ENCODE measurements around the gene TMCC3. TPM values are rescaled to one million over a fixed set of nuclear protein-coding genes. Genes with fewer than 3 reads are reported as not detected.

Gene TMCC3
- total RNA-seq, 1 donor from 2014 or later = 3.5 TPM

GRCh38 chr12:94566345-94566744 is 84.0 kb downstream of the TMCC3 start:
- Mint-ChIP-seq H3K36me3 (ENCODE audit: low read depth, unreplicated experiment) (no peaks in the 10 kb centered on the region), H3K27me3 (ENCODE audit: low read depth, unreplicated experiment) (no peaks in the 10 kb centered on the region)

GRCh38 chr12:94565683-94566082 is 84.7 kb downstream of the TMCC3 start:
- H3K79me2 ChIP-seq (ENCODE audit: insufficient read depth, low read length) = no peaks in the 10 kb centered on the region
- no peak for DNase-seq (ENCODE audit: low read depth)
- peaks cover 27% of the 10 kb centered on the region for H3K4me1 ChIP-seq (ENCODE audit: insufficient read depth, low read length)
- Mint-ChIP-seq H3K36me3 (ENCODE audit: low read depth, unreplicated experiment) (no peaks in the 10 kb centered on the region), H3K4me1 (ENCODE audit: low read depth, unreplicated experiment) (peaks cover 5% of the 10 kb centered on the region), H3K9me3 (ENCODE audit: unreplicated experiment) (no peaks in the 10 kb centered on the region), H3K27ac (ENCODE audit: unreplicated experiment) (no peak overlapping the region), H3K27me3 (ENCODE audit: low read depth, unreplicated experiment) (no peaks in the 10 kb centered on the region), H3K4me3 (ENCODE audit: unreplicated experiment) (no peak overlapping the region)
- H2AFZ ChIP-seq (ENCODE audit: low read depth, low read length) = no peak overlapping the region
- H3K4me3 ChIP-seq (ENCODE audit: insufficient read depth, low read depth, low read length) = no peak overlapping the region
- H3K27ac ChIP-seq (ENCODE audit: low read depth, low read length) = no peak overlapping the region
- no peak overlapping the region for H3K9ac ChIP-seq (ENCODE audit: low read length)
- H3K9me3 ChIP-seq (ENCODE audit: insufficient read depth, low read depth, low read length) = no peaks in the 10 kb centered on the region
- no peak overlapping the region for H3K4me2 ChIP-seq (ENCODE audit: low read length)
- H3K27me3 ChIP-seq (ENCODE audit: insufficient read depth, low read length) = peaks cover 5% of the 10 kb centered on the region
- H4K20me1 ChIP-seq (ENCODE audit: insufficient read depth, low read length) = no peaks in the 10 kb centered on the region
- H3K36me3 ChIP-seq (ENCODE audit: insufficient read depth, low read length) = no peaks in the 10 kb centered on the region
- TF ChIP-seq EZH2 (IDR thresholded peaks at IDR 0.05; ENCODE audit: insufficient read depth, low read length) (no peak), CTCF (IDR thresholded peaks at IDR 0.05; ENCODE audit: insufficient read depth, low read depth, low read length) (no peak)
- no peak for FAIRE-seq

More at GRCh38 chr12:94566345-94566744, 84.0 kb downstream of the TMCC3 start:
- Histone ChIP-seq H3K27ac (ENCODE audit: low read depth, low read length) (no peak overlapping the region), H3K9ac (ENCODE audit: low read length) (no peak overlapping the region), H3K9me3 (ENCODE audit: insufficient read depth, low read depth, low read length) (no peaks in the 10 kb centered on the region), H3K4me3 (ENCODE audit: insufficient read depth, low read depth, low read length) (no peak overlapping the region), H3K36me3 (ENCODE audit: insufficient read depth, low read length) (no peaks in the 10 kb centered on the region), H2AFZ (ENCODE audit: low read depth, low read length) (no peak overlapping the region), H3K27me3 (ENCODE audit: insufficient read depth, low read length) (peaks cover 5% of the 10 kb centered on the region), H3K4me1 (ENCODE audit: insufficient read depth, low read length) (peaks cover 27% of the 10 kb centered on the region), H3K4me2 (ENCODE audit: low read length) (no peak overlapping the region), H3K79me2 (ENCODE audit: insufficient read depth, low read length) (no peaks in the 10 kb centered on the region), H4K20me1 (ENCODE audit: insufficient read depth, low read length) (no peaks in the 10 kb centered on the region)
- Mint-ChIP-seq H3K4me1 (ENCODE audit: low read depth, unreplicated experiment) (peaks cover under 1% of the 10 kb centered on the region), H3K27ac (ENCODE audit: unreplicated experiment) (no peak overlapping the region), H3K9me3 (ENCODE audit: unreplicated experiment) (no peaks in the 10 kb centered on the region), H3K4me3 (ENCODE audit: unreplicated experiment) (no peak overlapping the region)
- no peak for FAIRE-seq
- no peak for TF ChIP-seq CTCF (IDR thresholded peaks at IDR 0.05; ENCODE audit: insufficient read depth, low read depth, low read length)
- TF ChIP-seq EZH2 (IDR thresholded peaks at IDR 0.05; ENCODE audit: insufficient read depth, low read length) = no peak
- no peak for DNase-seq (ENCODE audit: low read depth)

- TF ChIP-seq EZH2 (IDR thresholded peaks at IDR 0.05; ENCODE audit: insufficient read depth, low read length) (no peak), CTCF (IDR thresholded peaks at IDR 0.05; ENCODE audit: insufficient read depth, low read depth, low read length) (no peak)
- no peaks in the 10 kb centered on the region for H3K9me3 ChIP-seq (ENCODE audit: insufficient read depth, low read depth, low read length)
- peaks cover 14% of the 10 kb centered on the region for H3K27me3 ChIP-seq (ENCODE audit: insufficient read depth, low read length)
- Mint-ChIP-seq H3K4me1 (ENCODE audit: low read depth, unreplicated experiment) (peaks cover 11% of the 10 kb centered on the region), H3K4me3 (ENCODE audit: unreplicated experiment) (no peak overlapping the region), H3K9me3 (ENCODE audit: unreplicated experiment) (peaks cover 1% of the 10 kb centered on the region), H3K27me3 (ENCODE audit: low read depth, unreplicated experiment) (peaks cover 5% of the 10 kb centered on the region), H3K36me3 (ENCODE audit: low read depth, unreplicated experiment) (no peaks in the 10 kb centered on the region), H3K27ac (ENCODE audit: unreplicated experiment) (no peak overlapping the region)
- no peaks in the 10 kb centered on the region for H4K20me1 ChIP-seq (ENCODE audit: insufficient read depth, low read length)
- no peak overlapping the region for H3K4me3 ChIP-seq (ENCODE audit: insufficient read depth, low read depth, low read length)
- H3K79me2 ChIP-seq (ENCODE audit: insufficient read depth, low read length) = no peaks in the 10 kb centered on the region
- no peak for DNase-seq (ENCODE audit: low read depth)
- no peaks in the 10 kb centered on the region for H3K36me3 ChIP-seq (ENCODE audit: insufficient read depth, low read length)
- peaks cover 19% of the 10 kb centered on the region for H3K4me1 ChIP-seq (ENCODE audit: insufficient read depth, low read length)
- no peak for FAIRE-seq
- no peak overlapping the region for H2AFZ ChIP-seq (ENCODE audit: low read depth, low read length)
- H3K27ac ChIP-seq (ENCODE audit: low read depth, low read length) = no peak overlapping the region
- H3K4me2 ChIP-seq (ENCODE audit: low read length) = no peak overlapping the region
- H3K9ac ChIP-seq (ENCODE audit: low read length) = no peak overlapping the region
Observed at GRCh38 chr12:94563286-94563685, 87.1 kb downstream of the TMCC3 start.

All from astrocyte (in vitro differentiated cells and primary cell).